PC-9 (cell line): ENCODE data around the gene GAA. TPM values are rescaled to one million over a fixed set of nuclear protein-coding genes. Genes with fewer than 3 reads are reported as not detected.

Source experiments
- BruUV-seq: library from RNA; stranded (reverse); fragments of 400-500 nt; replicated peaks from 2 replicates; lab custom pipeline; 2021; lab: Mats Ljungman, UMichigan
- CTCF ChIA-PET: fragments of 300-600 bp; sonication (Branson Sonifier 250); formaldehyde crosslinking; loops from one replicate; lab custom pipeline; 2022; ENCODE audit warnings: antibody characterized with exemption; lab: Charles Lee
- POLR2A ChIA-PET: fragments of 300-600 bp; sonication (Branson Sonifier 250); formaldehyde crosslinking; loops from one replicate; lab custom pipeline; 2022; ENCODE audit warnings: antibody characterized with exemption; ENCODE audit not compliant: unreplicated experiment; lab: Charles Lee
- DNase-seq, 2 experiments: peaks; one replicate each; pipeline versions ENCODE4 v3.0.0 to v3.0.0-alpha.2; 2015 to 2022; ENCODE audit warnings: mixed read lengths in 1 of 2
- H2AFZ ChIP-seq: fragments of 200-600 bp; sonication (generic); 2 replicates; pipeline ENCODE4 v1.8.1; 2017; ENCODE audit warnings: antibody characterized with exemption
- H3F3A ChIP-seq: fragments of 200-600 bp; sonication (generic); 2 replicates; pipeline ENCODE4 v1.8.1; 2017; ENCODE audit warnings: antibody characterized with exemption, mild to moderate bottlenecking, low read depth; ENCODE audit not compliant: insufficient read depth
- H3K27ac ChIP-seq: fragments of 200-600 bp; sonication (generic); 2 replicates; pipeline ENCODE4 v1.6.1; 2016; ENCODE audit warnings: mixed run types
- H3K27me3 ChIP-seq: fragments of 200-600 bp; sonication (generic); 2 replicates; pipeline ENCODE4 v1.6.1; 2016; ENCODE audit warnings: low read depth, mixed run types; ENCODE audit not compliant: insufficient read depth
- H3K36me3 ChIP-seq: fragments of 200-600 bp; sonication (generic); 2 replicates; pipeline ENCODE4 v1.6.1; 2016; ENCODE audit warnings: low read depth, mixed run types
- H3K4me1 ChIP-seq: fragments of 200-600 bp; sonication (generic); replicated peaks from 2 replicates; pipeline ENCODE4 v1.6.1; 2016; ENCODE audit warnings: mixed run types; ENCODE audit not compliant: insufficient read depth
- H3K4me2 ChIP-seq: fragments of 200-600 bp; sonication (generic); 2 replicates; pipeline ENCODE4 v1.6.1; 2017; ENCODE audit warnings: mixed run types
- H3K4me3 ChIP-seq: fragments of 200-600 bp; sonication (generic); 2 replicates; pipeline ENCODE4 v1.6.1; 2016; ENCODE audit warnings: mixed run types
- H3K79me2 ChIP-seq: fragments of 200-600 bp; sonication (generic); 2 replicates; pipeline ENCODE4 v1.6.1; 2017; ENCODE audit warnings: low read depth, mixed run types
- H3K9me2 ChIP-seq: fragments of 200-600 bp; sonication (generic); 2 replicates; pipeline ENCODE4 v1.8.1; 2017; ENCODE audit warnings: mild to moderate bottlenecking; ENCODE audit not compliant: insufficient read depth
- H3K9me3 ChIP-seq: fragments of 200-600 bp; sonication (generic); 2 replicates; pipeline ENCODE4 v1.8.1; 2016; ENCODE audit warnings: low read depth; ENCODE audit not compliant: insufficient read depth
- H4K20me1 ChIP-seq: fragments of 200-600 bp; sonication (generic); 2 replicates; pipeline ENCODE4 v1.8.1; 2017; ENCODE audit not compliant: insufficient read depth
- EZH2 ChIP-seq: fragments of 200-600 bp; sonication (generic); IDR thresholded peaks from 2 replicates; pipeline ENCODE4 v1.8.0; 2017; ENCODE audit warnings: antibody characterized with exemption, low read depth
- intact Hi-C: fragments of 100-400 bp; cut with micrococcal nuclease; formaldehyde crosslinking; loops from one replicate; pipeline ENCODE4 v1.10.0; 2022; ENCODE audit not compliant: unreplicated experiment
- total RNA-seq: library from RNA; stranded (reverse); gene quantifications from 2 replicates; pipeline ENCODE4 v1.2.3, GENCODE V29; 2021
- TF ChIP-seq, protein P1 (sequence below): fragments of 200-600 bp; sonication (generic); conservative IDR thresholded peaks from 2 replicates; pipeline ENCODE4 v1.6.1; 2017; ENCODE audit warnings: mixed run types, antibody characterized with exemption, mild to moderate bottlenecking, moderate library complexity

Gene GAA
- total RNA-seq, 1 experiment from 2014 or later, result 86.9 TPM

DNA sequence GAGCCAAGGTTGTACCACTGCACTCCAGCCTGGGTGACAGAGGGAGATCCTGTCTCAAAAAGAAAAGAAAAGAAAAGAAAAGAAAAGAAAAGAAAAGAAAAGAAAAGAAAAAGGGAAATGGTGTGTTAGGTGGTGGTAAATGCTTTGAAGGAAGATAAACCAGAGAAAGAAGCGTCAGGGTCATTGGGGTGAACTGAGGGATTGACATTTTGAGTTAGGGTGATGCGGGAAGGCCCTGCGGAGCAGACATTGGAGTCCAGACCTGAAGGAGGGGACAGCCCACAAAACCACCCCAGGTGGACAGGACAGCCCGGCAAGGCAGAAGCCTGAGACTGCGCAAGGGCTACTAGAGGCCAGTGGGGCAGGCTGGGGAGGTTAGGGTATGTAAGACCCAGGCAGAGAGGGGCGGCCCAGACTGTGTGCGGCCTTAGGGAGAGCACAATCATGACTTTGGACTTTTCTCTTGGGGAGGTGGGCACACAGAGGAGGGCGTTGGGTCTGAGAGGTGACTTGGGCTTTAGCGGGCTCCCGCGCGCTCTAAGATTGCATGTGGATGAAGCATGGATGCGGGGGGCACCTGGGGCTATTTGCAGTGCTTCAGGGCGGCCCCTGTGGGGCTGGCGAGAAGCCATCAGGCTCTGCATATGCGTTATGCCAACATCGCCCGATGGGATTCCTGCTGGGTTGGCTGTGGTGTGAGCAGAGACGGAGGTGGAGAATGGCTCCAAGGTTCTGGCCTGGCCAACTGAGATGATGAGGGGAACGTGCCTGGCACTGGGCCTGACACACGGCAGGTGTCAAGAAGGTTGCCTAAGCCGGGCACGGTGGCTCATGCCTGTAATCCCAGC, 3.3 kb upstream of the GAA start:
- no peak for TF ChIP-seq EZH2
- TF ChIP-seq, protein P1, sequence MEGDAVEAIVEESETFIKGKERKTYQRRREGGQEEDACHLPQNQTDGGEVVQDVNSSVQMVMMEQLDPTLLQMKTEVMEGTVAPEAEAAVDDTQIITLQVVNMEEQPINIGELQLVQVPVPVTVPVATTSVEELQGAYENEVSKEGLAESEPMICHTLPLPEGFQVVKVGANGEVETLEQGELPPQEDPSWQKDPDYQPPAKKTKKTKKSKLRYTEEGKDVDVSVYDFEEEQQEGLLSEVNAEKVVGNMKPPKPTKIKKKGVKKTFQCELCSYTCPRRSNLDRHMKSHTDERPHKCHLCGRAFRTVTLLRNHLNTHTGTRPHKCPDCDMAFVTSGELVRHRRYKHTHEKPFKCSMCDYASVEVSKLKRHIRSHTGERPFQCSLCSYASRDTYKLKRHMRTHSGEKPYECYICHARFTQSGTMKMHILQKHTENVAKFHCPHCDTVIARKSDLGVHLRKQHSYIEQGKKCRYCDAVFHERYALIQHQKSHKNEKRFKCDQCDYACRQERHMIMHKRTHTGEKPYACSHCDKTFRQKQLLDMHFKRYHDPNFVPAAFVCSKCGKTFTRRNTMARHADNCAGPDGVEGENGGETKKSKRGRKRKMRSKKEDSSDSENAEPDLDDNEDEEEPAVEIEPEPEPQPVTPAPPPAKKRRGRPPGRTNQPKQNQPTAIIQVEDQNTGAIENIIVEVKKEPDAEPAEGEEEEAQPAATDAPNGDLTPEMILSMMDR, result no peak
- H3K9me3 ChIP-seq, result no peaks in the 10 kb centered on the region
- H3K9me2 ChIP-seq, result no peaks in the 10 kb centered on the region
- no peaks in the 10 kb centered on the region for H3K27me3 ChIP-seq
- H2AFZ ChIP-seq, result no peak overlapping the region
- H3K4me2 ChIP-seq, result no peak overlapping the region
- no peak for DNase-seq
- BruUV-seq, result no TSS peak
- H3K4me1 ChIP-seq, result no peaks in the 10 kb centered on the region
- POLR2A ChIA-PET, result no interaction called here
- intact Hi-C loops, result no loop called here
- H3K79me2 ChIP-seq, result 0 out of 2 replicates have a peak, but pooled peaks cover 2% of the 10 kb centered on the region
- H4K20me1 ChIP-seq, result no peaks in the 10 kb centered on the region
- H3K4me3 ChIP-seq, result no peak overlapping the region
- H3K36me3 ChIP-seq, result no peaks in the 10 kb centered on the region
- CTCF ChIA-PET, result no interaction called here
- no peaks in the 10 kb centered on the region for H3F3A ChIP-seq
- no peak overlapping the region for H3K27ac ChIP-seq

DNA sequence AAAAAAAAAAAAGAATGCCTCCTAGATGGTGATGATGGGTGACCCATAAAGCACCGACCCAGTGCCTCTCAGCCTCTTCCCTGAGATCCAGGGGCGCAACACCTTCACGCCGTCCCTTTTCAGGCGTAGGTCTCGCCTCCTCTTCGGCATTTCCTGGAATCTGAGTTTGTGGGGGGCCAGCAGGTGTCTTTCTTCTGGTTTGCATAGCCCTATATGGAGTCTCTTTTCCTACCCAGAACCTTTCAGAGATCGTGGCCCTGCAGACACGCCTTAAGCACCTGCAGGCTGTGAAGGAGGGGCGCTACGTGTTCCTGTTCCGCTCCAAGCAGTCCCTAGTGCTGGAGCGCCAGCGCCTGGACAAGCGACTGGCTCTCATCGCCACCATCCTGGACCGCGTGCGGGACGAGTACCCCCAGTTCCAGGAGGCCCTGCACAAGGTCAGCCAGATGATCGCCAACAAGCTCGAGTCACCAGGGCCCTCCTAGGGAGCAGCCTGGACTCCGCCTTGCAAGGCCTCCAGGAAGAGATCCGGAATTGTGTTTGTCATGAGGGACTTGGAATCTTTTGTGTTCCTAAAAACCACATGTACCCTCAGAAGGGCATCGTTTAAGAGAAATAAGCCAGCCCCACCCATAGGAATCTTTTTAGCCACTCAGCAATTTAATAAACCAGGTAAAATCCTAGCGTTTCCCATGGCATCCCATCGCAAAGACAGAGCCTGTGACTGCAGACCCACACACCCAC, 1.9 kb upstream of the GAA start:
- Histone ChIP-seq H3K4me3 (no peak overlapping the region), H3K79me2 (0 out of 2 replicates have a peak, but pooled peaks cover 2% of the 10 kb centered on the region), H3K9me2 (no peaks in the 10 kb centered on the region), H3K9me3 (no peaks in the 10 kb centered on the region), H3F3A (no peaks in the 10 kb centered on the region), H2AFZ (no peak overlapping the region), H3K4me1 (no peaks in the 10 kb centered on the region), H3K4me2 (no peak overlapping the region), H3K27ac (no peak overlapping the region), H3K36me3 (no peaks in the 10 kb centered on the region), H4K20me1 (no peaks in the 10 kb centered on the region), H3K27me3 (no peaks in the 10 kb centered on the region)
- CTCF ChIA-PET, result no interaction called here
- intact Hi-C loops, result loop anchor here (5.0 kb wide), 1 partner anchor 48 kb away; the partner anchor contains the start of gene EIF4A3
- TF ChIP-seq, protein P1, result no peak
- no peak for TF ChIP-seq EZH2
- no TSS peak for BruUV-seq
- DNase-seq, result no peak
- POLR2A ChIA-PET, result no interaction called here

DNA sequence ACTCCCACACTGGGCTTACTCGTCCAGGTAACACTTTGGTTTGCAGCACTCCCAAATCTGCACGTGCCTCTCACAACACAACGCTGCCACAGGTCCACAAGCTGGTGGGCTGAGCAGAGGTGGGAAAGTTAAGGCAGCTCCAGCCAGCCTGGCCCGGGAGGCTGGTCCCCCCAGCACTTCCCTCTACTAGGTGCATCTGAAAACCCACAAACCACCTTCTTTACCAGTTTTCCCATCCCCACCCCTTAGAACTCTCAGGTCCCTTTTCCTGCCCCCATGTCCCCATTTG, 1.4 kb upstream of the GAA start:
- Histone ChIP-seq H3K79me2 (0 out of 2 replicates have a peak, but pooled peaks cover 2% of the 10 kb centered on the region), H3F3A (no peaks in the 10 kb centered on the region), H2AFZ (no peak overlapping the region), H3K9me3 (no peaks in the 10 kb centered on the region), H3K4me1 (no peaks in the 10 kb centered on the region), H3K4me3 (no peak overlapping the region), H4K20me1 (no peaks in the 10 kb centered on the region), H3K27me3 (no peaks in the 10 kb centered on the region), H3K27ac (no peak overlapping the region), H3K9me2 (no peaks in the 10 kb centered on the region), H3K4me2 (no peak overlapping the region), H3K36me3 (no peaks in the 10 kb centered on the region)
- no peak for DNase-seq
- ChIA-PET POLR2A (no interaction called here), CTCF (no interaction called here)
- intact Hi-C loops, result loop anchor here (5.0 kb wide), 1 partner anchor 47 kb away; the partner anchor contains the start of gene EIF4A3
- TF ChIP-seq EZH2, result no peak
- TF ChIP-seq, protein P1, result no peak
- no TSS peak for BruUV-seq
